Esophagus muscularis mucosa (tissue), 4 donors: ENCODE measurements around the gene SND1. TPM values are rescaled to one million over a fixed set of nuclear protein-coding genes. Genes with fewer than 3 reads are reported as not detected.

Experiments used
- DNase-seq: peaks from one replicate; pipeline ENCODE4 v3.0.0-alpha.2; 2017; ENCODE audit errors: extremely low spot score
- H3K27ac ChIP-seq, 4 donors: fragments of 200-600 bp; sonication (generic); replicated peaks in 1 of 4; 1 replicate in 3 of 4; 2 replicates in 1 of 4; pipeline ENCODE4 v1.5.1; 2016 to 2019; ENCODE audit warnings: mild to moderate bottlenecking in 1 of 4
- H3K27me3 ChIP-seq, 4 donors: fragments of 200-600 bp; sonication (generic); one replicate each; pipeline versions ENCODE4 v1.5.1 to v1.6.0; 2016 to 2019
- H3K36me3 ChIP-seq, 4 donors: fragments of 200-600 bp; sonication (generic); one replicate each; pipeline ENCODE4 v1.5.1; 2016 to 2019
- H3K4me1 ChIP-seq, 4 donors: fragments of 200-600 bp; sonication (generic); one replicate each; pipeline ENCODE4 v1.5.1; 2016 to 2019
- H3K4me3 ChIP-seq, 4 donors: fragments of 200-600 bp; sonication (generic); 1 replicate in 2 of 4; 2 replicates in 2 of 4; pipeline ENCODE4 v1.5.1; 2016 to 2019; ENCODE audit warnings: mild to moderate bottlenecking in 4 of 4, moderate library complexity in 1 of 4
- H3K9me3 ChIP-seq, 4 donors: fragments of 200-600 bp; sonication (generic); 1 replicate in 3 of 4; 2 replicates in 1 of 4; pipeline ENCODE4 v1.5.1; 2016 to 2019
- EP300 ChIP-seq: sonication (generic); formaldehyde crosslinking; IDR thresholded peaks from one replicate; pipeline ENCODE4 v1.6.1; 2017; ENCODE audit warnings: antibody characterized with exemption
- POLR2A ChIP-seq: fragments of 450-650 bp; IDR thresholded peaks from one replicate; pipeline ENCODE4 v1.6.1; 2017; ENCODE audit warnings: antibody characterized with exemption, moderate library complexity, mild to moderate bottlenecking, low read depth
- POLR2AphosphoS5 ChIP-seq, 2 donors: sonication (generic); formaldehyde crosslinking; IDR thresholded peaks; one replicate each; pipeline ENCODE4 v1.6.1; 2017; ENCODE audit warnings: antibody characterized with exemption in 2 of 2
- WGBS: methylation state at CpG from one replicate; pipeline ENCODE4 v1.1.5; 2018; 5-methylcytosine and 5-hydroxymethylcytosine counted together
- intact Hi-C: fragments of 100-400 bp; cut with DNase I; formaldehyde crosslinking; loops from one replicate; pipeline ENCODE4 v1.15.1; 2023
- total RNA-seq, 4 donors: library from RNA; depleted of rRNA; stranded (reverse); fragments of >200 nt; gene quantifications; one replicate each; pipeline versions ENCODE4 v1.1.0 to v1.2.1, GENCODE V29; 2016
- TF ChIP-seq, protein P1 (sequence below), 3 experiments: fragments of 200-600 bp in 2 of 3; fragments of 450-650 bp in 1 of 3; sonication (generic) in 2 of 3; IDR thresholded peaks; one replicate each; pipeline ENCODE4 v1.5.1; 2017 to 2019; ENCODE audit warnings: antibody characterized with exemption in 3 of 3, mild to moderate bottlenecking in 2 of 3, moderate library complexity in 1 of 3

SND1 gene
- total RNA-seq, 4 donors from 2014 or later: 71.4 to 91.2 (median 81.3) TPM

DNA sequence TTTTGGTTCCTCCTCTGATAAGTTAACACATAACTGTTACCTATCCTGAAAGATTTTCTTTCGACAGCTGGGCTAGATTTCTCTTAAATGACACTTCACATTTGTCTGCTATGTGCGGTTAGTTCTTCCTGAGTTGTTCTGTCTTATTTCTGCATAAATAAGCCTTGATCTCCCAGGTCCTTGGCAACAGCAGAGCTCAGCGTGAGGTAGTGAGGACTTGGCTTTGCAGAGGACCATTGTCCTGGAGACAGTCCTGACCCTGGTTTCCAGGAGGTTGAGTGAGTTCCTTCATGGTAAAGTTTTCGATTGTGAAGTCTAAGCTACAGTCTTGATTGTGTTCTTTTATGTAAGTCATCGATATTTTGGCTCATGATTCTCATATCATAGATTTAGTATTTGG is 23.7 kb downstream of the SND1 start:
- no peak for DNase-seq
- intact Hi-C loops: no loop called here
- 78% methylated on average over 5 of the region's 5 CpGs for WGBS

GRCh38 chr7:127677433-127678230 is 25.6 kb downstream of the SND1 start:
- H3K36me3 ChIP-seq: peaks cover 0 to 4% (median 0%) of the 10 kb centered on the region in 4 donors
- intact Hi-C loops: no loop called here
- H3K9me3 ChIP-seq: no peaks in the 10 kb centered on the region
- no peak overlapping the region for H3K4me3 ChIP-seq
- 91% methylated on average over 8 of the region's 8 CpGs for WGBS
- TF ChIP-seq, protein P1, sequence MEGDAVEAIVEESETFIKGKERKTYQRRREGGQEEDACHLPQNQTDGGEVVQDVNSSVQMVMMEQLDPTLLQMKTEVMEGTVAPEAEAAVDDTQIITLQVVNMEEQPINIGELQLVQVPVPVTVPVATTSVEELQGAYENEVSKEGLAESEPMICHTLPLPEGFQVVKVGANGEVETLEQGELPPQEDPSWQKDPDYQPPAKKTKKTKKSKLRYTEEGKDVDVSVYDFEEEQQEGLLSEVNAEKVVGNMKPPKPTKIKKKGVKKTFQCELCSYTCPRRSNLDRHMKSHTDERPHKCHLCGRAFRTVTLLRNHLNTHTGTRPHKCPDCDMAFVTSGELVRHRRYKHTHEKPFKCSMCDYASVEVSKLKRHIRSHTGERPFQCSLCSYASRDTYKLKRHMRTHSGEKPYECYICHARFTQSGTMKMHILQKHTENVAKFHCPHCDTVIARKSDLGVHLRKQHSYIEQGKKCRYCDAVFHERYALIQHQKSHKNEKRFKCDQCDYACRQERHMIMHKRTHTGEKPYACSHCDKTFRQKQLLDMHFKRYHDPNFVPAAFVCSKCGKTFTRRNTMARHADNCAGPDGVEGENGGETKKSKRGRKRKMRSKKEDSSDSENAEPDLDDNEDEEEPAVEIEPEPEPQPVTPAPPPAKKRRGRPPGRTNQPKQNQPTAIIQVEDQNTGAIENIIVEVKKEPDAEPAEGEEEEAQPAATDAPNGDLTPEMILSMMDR (IDR thresholded peaks at IDR 0.05): no peak
- TF ChIP-seq POLR2A: no peak
- no peak for TF ChIP-seq POLR2AphosphoS5 (IDR thresholded peaks at IDR 0.05)
- no peak for TF ChIP-seq EP300
- peaks cover 0 to 14% (median 12%) of the 10 kb centered on the region in 4 donors for H3K4me1 ChIP-seq
- H3K27me3 ChIP-seq: no peaks in the 10 kb centered on the region
- H3K27ac ChIP-seq: no peak overlapping the region
- no peak for DNase-seq

More for the DNA sequence above, 23.7 kb downstream of the SND1 start:
- H3K27me3 ChIP-seq: no peaks in the 10 kb centered on the region
- no peak overlapping the region for H3K27ac ChIP-seq
- peaks cover 0 to 14% (median 12%) of the 10 kb centered on the region in 4 donors for H3K4me1 ChIP-seq
- TF ChIP-seq EP300 (no peak), POLR2A (no peak), POLR2AphosphoS5 (IDR thresholded peaks at IDR 0.05) (no peak)
- TF ChIP-seq, protein P1 (IDR thresholded peaks at IDR 0.05): no peak
- H3K9me3 ChIP-seq: no peaks in the 10 kb centered on the region
- no peak overlapping the region for H3K4me3 ChIP-seq
- peaks cover 0 to 4% (median 0%) of the 10 kb centered on the region in 4 donors for H3K36me3 ChIP-seq

GRCh38 chr7:127678337-127678736 is 26.3 kb downstream of the SND1 start:
- TF ChIP-seq POLR2A (no peak), EP300 (no peak), POLR2AphosphoS5 (IDR thresholded peaks at IDR 0.05) (no peak)
- TF ChIP-seq, protein P1 (IDR thresholded peaks at IDR 0.05): no peak
- 85% methylated on average over 6 of the region's 6 CpGs for WGBS
- Histone ChIP-seq H3K36me3 (peaks cover 0 to 4% (median 0%) of the 10 kb centered on the region in 4 donors), H3K4me1 (peaks cover 0 to 16% (median 13%) of the 10 kb centered on the region in 4 donors), H3K4me3 (no peak overlapping the region), H3K9me3 (no peaks in the 10 kb centered on the region), H3K27ac (no peak overlapping the region), H3K27me3 (no peaks in the 10 kb centered on the region)
- no peak for DNase-seq
- intact Hi-C loops: no loop called here

DNA sequence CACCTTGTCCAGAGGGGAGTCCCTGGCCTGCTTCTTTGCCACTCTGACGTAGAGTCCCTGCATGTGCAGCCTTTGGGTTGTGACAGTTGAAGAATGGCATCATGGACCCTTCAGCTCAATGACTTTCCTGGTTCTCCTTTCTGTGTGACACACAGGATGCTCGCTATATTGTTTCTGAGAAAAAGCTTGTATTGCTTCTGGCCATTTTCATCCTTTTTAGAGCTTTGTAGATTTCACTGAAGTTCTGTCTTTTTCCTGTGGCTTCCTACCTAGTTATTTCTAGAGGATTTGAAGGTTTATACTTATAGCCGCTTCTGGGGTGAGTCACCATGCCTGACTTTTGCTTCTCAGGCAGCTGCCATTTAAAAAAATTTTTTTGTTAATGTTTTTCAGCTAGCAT is 27.0 kb downstream of the SND1 start:
- DNase-seq: no peak
- peaks cover 0 to 4% (median 0%) of the 10 kb centered on the region in 4 donors for H3K36me3 ChIP-seq
- H3K27me3 ChIP-seq: no peaks in the 10 kb centered on the region
- no peak overlapping the region for H3K27ac ChIP-seq
- peaks cover 0 to 19% (median 9%) of the 10 kb centered on the region in 4 donors for H3K4me1 ChIP-seq
- TF ChIP-seq POLR2AphosphoS5 (IDR thresholded peaks at IDR 0.05): no peak
- TF ChIP-seq POLR2A: no peak
- TF ChIP-seq, protein P1 (IDR thresholded peaks at IDR 0.05): no peak
- TF ChIP-seq EP300: no peak
- H3K9me3 ChIP-seq: no peaks in the 10 kb centered on the region
- intact Hi-C loops: no loop called here
- WGBS: 84% methylated on average over 3 of the region's 3 CpGs
- no peak overlapping the region for H3K4me3 ChIP-seq
